ENCODE measurements around the gene GRIP2.

GRIP2 gene

GRCh38 chr3:14568269-14568668 lies 28.1 kb upstream of the GRIP2 start:
- TF ChIP-seq, protein P1, sequence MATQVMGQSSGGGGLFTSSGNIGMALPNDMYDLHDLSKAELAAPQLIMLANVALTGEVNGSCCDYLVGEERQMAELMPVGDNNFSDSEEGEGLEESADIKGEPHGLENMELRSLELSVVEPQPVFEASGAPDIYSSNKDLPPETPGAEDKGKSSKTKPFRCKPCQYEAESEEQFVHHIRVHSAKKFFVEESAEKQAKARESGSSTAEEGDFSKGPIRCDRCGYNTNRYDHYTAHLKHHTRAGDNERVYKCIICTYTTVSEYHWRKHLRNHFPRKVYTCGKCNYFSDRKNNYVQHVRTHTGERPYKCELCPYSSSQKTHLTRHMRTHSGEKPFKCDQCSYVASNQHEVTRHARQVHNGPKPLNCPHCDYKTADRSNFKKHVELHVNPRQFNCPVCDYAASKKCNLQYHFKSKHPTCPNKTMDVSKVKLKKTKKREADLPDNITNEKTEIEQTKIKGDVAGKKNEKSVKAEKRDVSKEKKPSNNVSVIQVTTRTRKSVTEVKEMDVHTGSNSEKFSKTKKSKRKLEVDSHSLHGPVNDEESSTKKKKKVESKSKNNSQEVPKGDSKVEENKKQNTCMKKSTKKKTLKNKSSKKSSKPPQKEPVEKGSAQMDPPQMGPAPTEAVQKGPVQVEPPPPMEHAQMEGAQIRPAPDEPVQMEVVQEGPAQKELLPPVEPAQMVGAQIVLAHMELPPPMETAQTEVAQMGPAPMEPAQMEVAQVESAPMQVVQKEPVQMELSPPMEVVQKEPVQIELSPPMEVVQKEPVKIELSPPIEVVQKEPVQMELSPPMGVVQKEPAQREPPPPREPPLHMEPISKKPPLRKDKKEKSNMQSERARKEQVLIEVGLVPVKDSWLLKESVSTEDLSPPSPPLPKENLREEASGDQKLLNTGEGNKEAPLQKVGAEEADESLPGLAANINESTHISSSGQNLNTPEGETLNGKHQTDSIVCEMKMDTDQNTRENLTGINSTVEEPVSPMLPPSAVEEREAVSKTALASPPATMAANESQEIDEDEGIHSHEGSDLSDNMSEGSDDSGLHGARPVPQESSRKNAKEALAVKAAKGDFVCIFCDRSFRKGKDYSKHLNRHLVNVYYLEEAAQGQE (IDR thresholded peaks at IDR 0.05; ENCODE audit: insufficient read depth in 1 of 2, low read depth in 2 of 2, low read length in 2 of 2), result no peak
- TF ChIP-seq FOXP2 (optimal IDR thresholded peaks at IDR 0.05; ENCODE audit: borderline replicate concordance, extremely low read depth, extremely low read length, insufficient read depth) (no peak), SIN3A (IDR thresholded peaks at IDR 0.05; ENCODE audit: borderline replicate concordance, insufficient read depth, low read length) (no peak), TAF1 (IDR thresholded peaks at IDR 0.05; ENCODE audit: borderline replicate concordance, insufficient read depth, low read length) (no peak), POLR2AphosphoS5 (IDR thresholded peaks at IDR 0.05; ENCODE audit: low read depth, low read length) (no peak)

GRCh38 chr3:14566812-14567211 lies 26.7 kb upstream of the GRIP2 start:
- no peak for TF ChIP-seq POLR2AphosphoS5 (IDR thresholded peaks at IDR 0.05; ENCODE audit: low read depth, low read length)
- TF ChIP-seq, protein P1 (IDR thresholded peaks at IDR 0.05; ENCODE audit: insufficient read depth in 1 of 2, low read depth in 2 of 2, low read length in 2 of 2), result no peak
- TF ChIP-seq TAF1 (IDR thresholded peaks at IDR 0.05; ENCODE audit: borderline replicate concordance, insufficient read depth, low read length), result no peak

GRCh38 chr3:14565868-14566588 lies 25.9 kb upstream of the GRIP2 start:
- no peak for TF ChIP-seq TAF1 (IDR thresholded peaks at IDR 0.05; ENCODE audit: borderline replicate concordance, insufficient read depth, low read length)
- TF ChIP-seq FOXP2 (optimal IDR thresholded peaks at IDR 0.05; ENCODE audit: borderline replicate concordance, extremely low read depth, extremely low read length, insufficient read depth), result no peak
- TF ChIP-seq, protein P1 (IDR thresholded peaks at IDR 0.05; ENCODE audit: insufficient read depth in 1 of 2, low read depth in 2 of 2, low read length in 2 of 2), result no peak
- no peak for TF ChIP-seq SIN3A (IDR thresholded peaks at IDR 0.05; ENCODE audit: borderline replicate concordance, insufficient read depth, low read length)
- TF ChIP-seq POLR2AphosphoS5 (IDR thresholded peaks at IDR 0.05; ENCODE audit: low read depth, low read length), result no peak

DNA sequence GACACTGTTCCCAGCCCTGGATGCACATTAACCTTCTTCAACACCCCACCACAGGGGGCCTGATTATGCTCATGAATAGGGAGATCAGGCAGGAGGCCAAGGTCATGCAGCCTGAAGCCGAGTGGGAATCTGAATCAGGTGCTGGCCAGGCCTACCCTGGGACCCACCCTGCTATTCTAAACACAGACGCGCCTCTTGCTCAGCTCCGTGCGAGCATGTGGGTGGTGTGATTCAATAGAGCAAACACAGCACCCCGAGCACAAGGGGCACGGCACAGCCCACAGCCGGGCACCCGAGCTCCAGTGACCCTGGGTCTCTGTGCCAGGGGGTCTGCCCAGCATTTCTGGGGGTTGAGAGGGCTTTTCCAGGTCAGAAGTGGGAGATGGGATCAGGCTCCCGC lies 24.6 kb upstream of the GRIP2 start:
- TF ChIP-seq FOXP2 (optimal IDR thresholded peaks at IDR 0.05; ENCODE audit: borderline replicate concordance, extremely low read depth, extremely low read length, insufficient read depth) (no peak), SIN3A (IDR thresholded peaks at IDR 0.05; ENCODE audit: borderline replicate concordance, insufficient read depth, low read length) (no peak)

- TF ChIP-seq, protein P1 (IDR thresholded peaks at IDR 0.05; ENCODE audit: insufficient read depth in 1 of 2, low read depth in 2 of 2, low read length in 2 of 2), result no peak
- TF ChIP-seq SIN3A (IDR thresholded peaks at IDR 0.05; ENCODE audit: borderline replicate concordance, insufficient read depth, low read length), result no peak
Observed at GRCh38 chr3:14563946-14564539, 23.9 kb upstream of the GRIP2 start.

Data from PFSK-1 (cell line).